ENCODE measurements around the gene LRRC28.

DNA sequence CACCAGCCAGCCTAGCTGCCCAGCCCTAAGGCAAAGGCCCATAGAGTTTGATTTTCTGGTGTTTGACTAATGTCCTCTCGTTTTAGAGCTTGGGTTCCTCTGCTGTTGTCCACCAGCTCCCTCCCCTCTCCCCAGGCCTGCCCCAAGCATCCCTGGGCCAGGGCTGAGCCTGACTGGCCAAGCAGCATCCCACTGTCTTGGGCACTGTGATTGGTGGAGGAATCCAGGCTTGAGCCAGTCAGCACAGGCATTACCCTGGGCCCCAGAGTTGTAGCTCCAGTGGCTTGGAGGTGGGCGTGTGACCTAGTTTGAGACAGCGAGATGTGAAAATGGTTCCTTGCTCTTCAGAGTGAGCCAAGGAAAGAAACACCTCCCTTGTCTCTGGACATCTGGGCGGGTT, 159.2 kb downstream of the LRRC28 start:
- TF ChIP-seq, protein P1, sequence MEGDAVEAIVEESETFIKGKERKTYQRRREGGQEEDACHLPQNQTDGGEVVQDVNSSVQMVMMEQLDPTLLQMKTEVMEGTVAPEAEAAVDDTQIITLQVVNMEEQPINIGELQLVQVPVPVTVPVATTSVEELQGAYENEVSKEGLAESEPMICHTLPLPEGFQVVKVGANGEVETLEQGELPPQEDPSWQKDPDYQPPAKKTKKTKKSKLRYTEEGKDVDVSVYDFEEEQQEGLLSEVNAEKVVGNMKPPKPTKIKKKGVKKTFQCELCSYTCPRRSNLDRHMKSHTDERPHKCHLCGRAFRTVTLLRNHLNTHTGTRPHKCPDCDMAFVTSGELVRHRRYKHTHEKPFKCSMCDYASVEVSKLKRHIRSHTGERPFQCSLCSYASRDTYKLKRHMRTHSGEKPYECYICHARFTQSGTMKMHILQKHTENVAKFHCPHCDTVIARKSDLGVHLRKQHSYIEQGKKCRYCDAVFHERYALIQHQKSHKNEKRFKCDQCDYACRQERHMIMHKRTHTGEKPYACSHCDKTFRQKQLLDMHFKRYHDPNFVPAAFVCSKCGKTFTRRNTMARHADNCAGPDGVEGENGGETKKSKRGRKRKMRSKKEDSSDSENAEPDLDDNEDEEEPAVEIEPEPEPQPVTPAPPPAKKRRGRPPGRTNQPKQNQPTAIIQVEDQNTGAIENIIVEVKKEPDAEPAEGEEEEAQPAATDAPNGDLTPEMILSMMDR (IDR thresholded peaks at IDR 0.05) = no peak
- no peak for TF ChIP-seq POLR2A (IDR thresholded peaks at IDR 0.05)

Data from ovary (tissue), 3 donors.